Measurements from ENCODE around the gene ABCC4.

Gene ABCC4

DNA sequence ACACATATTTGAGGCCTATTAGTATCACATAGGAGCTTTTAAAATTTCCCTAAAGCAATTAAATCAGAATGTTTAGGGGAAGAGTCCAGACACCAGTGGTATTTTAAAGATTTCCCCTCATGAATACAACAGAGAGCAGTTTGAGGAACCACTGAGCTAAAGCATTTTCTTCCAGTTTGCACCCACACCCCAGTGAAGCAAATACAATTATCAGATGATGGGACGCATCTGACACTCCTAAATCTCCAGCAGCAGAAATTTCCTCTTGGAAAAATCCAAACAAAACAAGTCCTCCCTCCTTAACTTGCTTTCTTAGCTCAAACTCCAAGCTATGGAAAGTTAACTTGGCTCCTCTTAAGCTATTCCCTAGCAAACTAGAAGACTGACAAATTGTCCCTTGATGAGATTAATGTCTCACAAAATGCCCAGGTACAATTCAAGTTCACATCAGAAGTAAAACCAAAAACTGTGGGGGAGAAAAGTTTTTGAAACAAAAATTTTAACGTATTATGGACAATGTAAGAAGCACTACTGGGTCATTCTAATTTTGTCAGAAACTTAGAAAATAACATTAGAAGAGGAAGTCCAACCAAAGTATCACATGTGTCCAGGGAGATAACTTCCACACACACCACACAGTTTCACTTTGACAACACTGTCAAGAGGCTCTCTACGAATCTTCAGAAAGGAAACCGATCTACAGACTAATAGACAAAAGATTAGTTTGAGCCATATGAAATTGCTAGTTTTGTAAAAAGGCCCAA is 74.1 kb downstream of the ABCC4 start:
- Histone ChIP-seq H3K27me3 (replicated peaks; ENCODE audit: control insufficient read depth, insufficient read depth, low read length) (no peaks in the 10 kb centered on the region), H3K36me3 (ENCODE audit: control insufficient read depth, insufficient read depth, low read length, severe bottlenecking) (no peaks in the 10 kb centered on the region), H3K4me3 (ENCODE audit: low read length) (no peak overlapping the region), H3K9ac (ENCODE audit: low read length) (no peak overlapping the region), H3K4me1 (ENCODE audit: control insufficient read depth, insufficient read depth, low read length) (no peaks in the 10 kb centered on the region), H3K9me3 (ENCODE audit: control insufficient read depth, low read length) (no peaks in the 10 kb centered on the region)
- DNase-seq (ENCODE audit: low read depth): no peak

DNA sequence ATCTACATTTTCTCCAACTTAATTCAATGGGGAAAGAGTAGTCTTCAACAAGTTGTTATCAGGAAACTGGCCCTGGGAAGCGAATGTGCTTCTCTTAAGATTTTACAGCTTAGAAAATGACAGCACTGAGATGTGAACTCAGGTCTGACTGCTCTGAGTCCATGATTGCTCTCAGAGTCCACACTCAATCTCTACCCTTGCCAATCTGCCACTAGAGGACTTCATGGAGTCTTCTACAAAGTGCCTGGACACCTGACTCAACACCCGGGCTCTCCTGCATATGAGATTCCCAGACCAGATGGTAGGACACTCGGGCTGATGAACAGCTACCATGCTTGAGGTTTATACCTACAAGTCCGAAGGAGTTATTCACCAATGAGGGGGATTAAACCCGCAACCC is 74.8 kb downstream of the ABCC4 start:
- Histone ChIP-seq H3K4me3 (ENCODE audit: low read length) (no peak overlapping the region), H3K9ac (ENCODE audit: low read length) (no peak overlapping the region), H3K4me1 (ENCODE audit: control insufficient read depth, insufficient read depth, low read length) (no peaks in the 10 kb centered on the region), H3K9me3 (ENCODE audit: control insufficient read depth, low read length) (no peaks in the 10 kb centered on the region), H3K27me3 (replicated peaks; ENCODE audit: control insufficient read depth, insufficient read depth, low read length) (no peaks in the 10 kb centered on the region), H3K36me3 (ENCODE audit: control insufficient read depth, insufficient read depth, low read length, severe bottlenecking) (no peaks in the 10 kb centered on the region)
- DNase-seq (ENCODE audit: low read depth): no peak

- Histone ChIP-seq H3K36me3 (ENCODE audit: control insufficient read depth, insufficient read depth, low read length, severe bottlenecking) (no peaks in the 10 kb centered on the region), H3K9me3 (ENCODE audit: control insufficient read depth, low read length) (no peaks in the 10 kb centered on the region), H3K9ac (ENCODE audit: low read length) (no peak overlapping the region), H3K4me3 (ENCODE audit: low read length) (no peak overlapping the region), H3K27me3 (replicated peaks; ENCODE audit: control insufficient read depth, insufficient read depth, low read length) (no peaks in the 10 kb centered on the region), H3K4me1 (ENCODE audit: control insufficient read depth, insufficient read depth, low read length) (no peaks in the 10 kb centered on the region)
- DNase-seq (ENCODE audit: low read depth): no peak
Measured at GRCh38 chr13:95226050-95226449, 75.2 kb downstream of the ABCC4 start.

DNA sequence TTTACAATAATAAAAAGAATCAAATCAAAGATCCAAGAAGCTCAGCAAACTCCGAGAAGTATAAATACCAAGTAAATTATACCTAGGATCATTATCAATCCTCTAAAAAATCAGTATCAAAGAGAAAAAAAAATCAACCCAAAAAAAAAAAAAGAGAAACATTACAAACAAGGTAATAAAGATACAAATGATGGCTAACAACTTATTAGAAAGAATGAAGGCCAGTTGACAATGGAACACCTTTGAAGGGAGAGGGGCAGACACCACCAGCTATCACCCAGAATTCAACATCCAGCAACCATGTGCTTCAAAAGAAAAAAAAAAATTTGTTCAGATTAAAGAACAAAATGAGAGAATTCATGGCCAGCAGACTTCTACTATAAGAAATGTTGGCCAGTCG is 77.2 kb downstream of the ABCC4 start:
- no peak for DNase-seq (ENCODE audit: low read depth)
- Histone ChIP-seq H3K4me1 (ENCODE audit: control insufficient read depth, insufficient read depth, low read length) (no peaks in the 10 kb centered on the region), H3K9ac (ENCODE audit: low read length) (no peak overlapping the region), H3K4me3 (ENCODE audit: low read length) (no peak overlapping the region), H3K27me3 (replicated peaks; ENCODE audit: control insufficient read depth, insufficient read depth, low read length) (no peaks in the 10 kb centered on the region), H3K36me3 (ENCODE audit: control insufficient read depth, insufficient read depth, low read length, severe bottlenecking) (no peaks in the 10 kb centered on the region), H3K9me3 (ENCODE audit: control insufficient read depth, low read length) (no peaks in the 10 kb centered on the region)

GRCh38 chr13:95222733-95223018 is 78.6 kb downstream of the ABCC4 start:
- H3K4me1 ChIP-seq (ENCODE audit: control insufficient read depth, insufficient read depth, low read length): no peaks in the 10 kb centered on the region
- no peak overlapping the region for H3K9ac ChIP-seq (ENCODE audit: low read length)
- no peaks in the 10 kb centered on the region for H3K9me3 ChIP-seq (ENCODE audit: control insufficient read depth, low read length)
- no peaks in the 10 kb centered on the region for H3K27me3 ChIP-seq (replicated peaks; ENCODE audit: control insufficient read depth, insufficient read depth, low read length)
- H3K36me3 ChIP-seq (ENCODE audit: control insufficient read depth, insufficient read depth, low read length, severe bottlenecking): no peaks in the 10 kb centered on the region
- H3K4me3 ChIP-seq (ENCODE audit: low read length): no peak overlapping the region
- DNase-seq (ENCODE audit: low read depth): no peak

- no peaks in the 10 kb centered on the region for H3K9me3 ChIP-seq (ENCODE audit: control insufficient read depth, low read length)
- no peaks in the 10 kb centered on the region for H3K4me1 ChIP-seq (ENCODE audit: control insufficient read depth, insufficient read depth, low read length)
- no peaks in the 10 kb centered on the region for H3K36me3 ChIP-seq (ENCODE audit: control insufficient read depth, insufficient read depth, low read length, severe bottlenecking)
- H3K4me3 ChIP-seq (ENCODE audit: low read length): no peak overlapping the region
- H3K27me3 ChIP-seq (replicated peaks; ENCODE audit: control insufficient read depth, insufficient read depth, low read length): no peaks in the 10 kb centered on the region
- no peak for DNase-seq (ENCODE audit: low read depth)
- H3K9ac ChIP-seq (ENCODE audit: low read length): no peak overlapping the region
Measured at GRCh38 chr13:95221971-95222732, 79.1 kb downstream of the ABCC4 start.

DNA sequence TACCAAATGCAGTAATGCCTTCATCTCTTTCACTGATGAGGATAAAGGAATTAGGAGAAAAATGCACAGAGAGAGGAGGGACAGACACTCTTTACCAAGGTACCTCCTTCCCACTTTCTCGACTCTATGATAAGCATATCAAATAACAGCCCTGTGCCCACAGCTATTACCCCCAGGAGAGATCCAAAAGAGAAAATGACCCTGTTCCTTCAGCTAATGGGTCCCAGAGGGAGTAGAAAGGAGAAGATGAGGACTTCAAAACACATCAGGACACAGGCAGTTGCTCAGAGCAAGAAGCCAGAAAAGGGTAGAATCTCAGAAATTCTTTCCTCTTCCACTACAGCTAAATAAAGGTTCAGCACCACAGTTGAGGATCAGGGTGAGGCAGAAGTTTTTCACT is 80.6 kb downstream of the ABCC4 start:
- H3K9me3 ChIP-seq (ENCODE audit: control insufficient read depth, low read length): no peaks in the 10 kb centered on the region
- H3K4me1 ChIP-seq (ENCODE audit: control insufficient read depth, insufficient read depth, low read length): no peaks in the 10 kb centered on the region
- no peak for DNase-seq (ENCODE audit: low read depth)
- H3K27me3 ChIP-seq (replicated peaks; ENCODE audit: control insufficient read depth, insufficient read depth, low read length): no peaks in the 10 kb centered on the region
- no peak overlapping the region for H3K9ac ChIP-seq (ENCODE audit: low read length)
- no peaks in the 10 kb centered on the region for H3K36me3 ChIP-seq (ENCODE audit: control insufficient read depth, insufficient read depth, low read length, severe bottlenecking)
- H3K4me3 ChIP-seq (ENCODE audit: low read length): no peak overlapping the region

DNA sequence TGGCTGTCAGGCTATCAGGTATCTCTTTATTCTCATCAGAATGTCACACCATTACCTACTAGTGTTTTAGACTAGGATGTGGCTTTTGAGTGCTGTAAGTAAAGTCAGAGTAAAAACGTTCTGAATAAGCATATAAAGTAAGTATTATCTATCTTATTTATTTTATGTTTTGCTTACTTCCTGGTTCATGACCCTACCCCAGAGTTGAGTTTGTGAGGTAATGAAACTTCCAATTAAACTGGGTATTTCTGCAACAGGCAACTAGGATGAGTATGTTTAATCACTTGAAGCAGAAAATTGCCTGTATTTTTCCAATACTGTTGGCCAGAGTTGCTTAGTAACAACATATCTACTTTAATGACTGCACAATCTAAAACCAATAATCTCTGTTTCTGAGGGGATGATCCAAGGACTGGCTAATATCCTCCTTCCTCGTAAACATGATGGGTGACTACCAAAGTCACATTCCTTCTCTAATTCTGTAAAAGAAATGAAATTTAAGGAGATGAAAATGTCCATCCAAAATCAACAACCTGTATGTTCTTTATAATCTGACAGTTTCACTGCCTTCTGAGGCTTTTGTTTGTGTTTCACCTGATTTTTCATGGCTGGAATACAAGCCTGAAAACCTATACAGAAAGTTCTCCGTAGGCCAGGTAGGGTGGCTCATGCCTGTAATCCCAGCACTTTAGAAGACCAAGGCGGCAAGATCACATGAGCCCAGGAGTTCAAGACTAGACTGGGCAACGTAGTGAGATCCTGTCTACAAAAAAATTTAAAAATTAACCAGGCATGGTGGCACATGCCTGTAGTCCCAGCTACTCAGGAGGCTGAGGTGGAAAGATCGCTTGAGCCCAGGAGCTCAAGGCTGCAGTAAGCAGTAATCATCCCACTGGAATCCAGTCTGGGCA is 83.1 kb downstream of the ABCC4 start:
- H3K9ac ChIP-seq (ENCODE audit: low read length): no peak overlapping the region
- H3K9me3 ChIP-seq (ENCODE audit: control insufficient read depth, low read length): no peaks in the 10 kb centered on the region
- no peak overlapping the region for H3K4me3 ChIP-seq (ENCODE audit: low read length)
- no peaks in the 10 kb centered on the region for H3K27me3 ChIP-seq (replicated peaks; ENCODE audit: control insufficient read depth, insufficient read depth, low read length)
- H3K4me1 ChIP-seq (ENCODE audit: control insufficient read depth, insufficient read depth, low read length): no peaks in the 10 kb centered on the region
- no peak for DNase-seq (ENCODE audit: low read depth)
- H3K36me3 ChIP-seq (ENCODE audit: control insufficient read depth, insufficient read depth, low read length, severe bottlenecking): no peaks in the 10 kb centered on the region

DNA sequence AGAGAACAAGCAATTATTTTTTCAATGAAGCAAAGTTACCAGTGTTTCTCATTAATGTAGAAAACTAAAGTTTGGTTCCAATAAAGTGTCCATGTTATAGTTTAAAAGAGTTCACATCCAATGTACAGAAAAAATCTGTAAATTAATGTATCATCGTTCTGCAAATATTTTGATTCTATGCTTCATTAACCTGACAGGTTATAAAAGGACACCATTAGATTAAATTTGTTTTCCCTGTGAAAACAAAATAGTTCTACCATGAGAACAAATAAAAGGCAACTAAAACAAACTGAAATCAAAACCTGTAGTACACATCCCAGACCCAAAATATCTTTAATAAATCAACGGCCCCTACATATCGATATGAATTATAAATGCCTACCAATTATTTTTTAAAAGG is 85.1 kb downstream of the ABCC4 start:
- Histone ChIP-seq H3K4me1 (ENCODE audit: control insufficient read depth, insufficient read depth, low read length) (no peaks in the 10 kb centered on the region), H3K9me3 (ENCODE audit: control insufficient read depth, low read length) (no peaks in the 10 kb centered on the region), H3K36me3 (ENCODE audit: control insufficient read depth, insufficient read depth, low read length, severe bottlenecking) (no peaks in the 10 kb centered on the region), H3K9ac (ENCODE audit: low read length) (no peak overlapping the region), H3K4me3 (ENCODE audit: low read length) (no peak overlapping the region), H3K27me3 (replicated peaks; ENCODE audit: control insufficient read depth, insufficient read depth, low read length) (no peaks in the 10 kb centered on the region)
- no peak for DNase-seq (ENCODE audit: low read depth)

GRCh38 chr13:95212983-95213850 is 88.0 kb downstream of the ABCC4 start:
- Histone ChIP-seq H3K36me3 (ENCODE audit: control insufficient read depth, insufficient read depth, low read length, severe bottlenecking) (no peaks in the 10 kb centered on the region), H3K4me1 (ENCODE audit: control insufficient read depth, insufficient read depth, low read length) (no peaks in the 10 kb centered on the region)

More at GRCh38 chr13:95212983-95213850, 88.0 kb downstream of the ABCC4 start:
- Histone ChIP-seq H3K9ac (ENCODE audit: low read length) (no peak overlapping the region), H3K4me3 (ENCODE audit: low read length) (no peak overlapping the region), H3K9me3 (ENCODE audit: control insufficient read depth, low read length) (no peaks in the 10 kb centered on the region), H3K27me3 (replicated peaks; ENCODE audit: control insufficient read depth, insufficient read depth, low read length) (no peaks in the 10 kb centered on the region)
- no peak for DNase-seq (ENCODE audit: low read depth)
